Suprapubic skin (tissue), 3 donors: ENCODE measurements around the gene CDK18.

Source experiments
- CTCF ChIP-seq, 2 donors: fragments of 200-600 bp in 1 of 2; fragments of 450-650 bp in 1 of 2; sonication (generic) in 1 of 2; IDR thresholded peaks; one replicate each; pipeline ENCODE4 v1.5.1; 2016 to 2019; ENCODE audit warnings: antibody characterized with exemption in 2 of 2, mild to moderate bottlenecking in 1 of 2, moderate library complexity in 1 of 2
- POLR2A ChIP-seq, 2 donors: fragments of 450-650 bp; IDR thresholded peaks; one replicate each; pipeline ENCODE4 v1.6.1; 2017; ENCODE audit warnings: antibody characterized with exemption in 2 of 2, mild to moderate bottlenecking in 2 of 2, moderate library complexity in 2 of 2

- no peak for TF ChIP-seq POLR2A (IDR thresholded peaks at IDR 0.05)
- TF ChIP-seq CTCF (IDR thresholded peaks at IDR 0.05), result no peak
Measured at GRCh38 chr1:205534444-205534985, 30.0 kb downstream of the CDK18 start.
